Measurements from ENCODE around the gene PRRT1B. TPM values are rescaled to one million over a fixed set of nuclear protein-coding genes. Genes with fewer than 3 reads are reported as not detected.

Gene PRRT1B
- total RNA-seq, 2 donors from 2014 or later = 2.0 to 4.5 TPM

DNA sequence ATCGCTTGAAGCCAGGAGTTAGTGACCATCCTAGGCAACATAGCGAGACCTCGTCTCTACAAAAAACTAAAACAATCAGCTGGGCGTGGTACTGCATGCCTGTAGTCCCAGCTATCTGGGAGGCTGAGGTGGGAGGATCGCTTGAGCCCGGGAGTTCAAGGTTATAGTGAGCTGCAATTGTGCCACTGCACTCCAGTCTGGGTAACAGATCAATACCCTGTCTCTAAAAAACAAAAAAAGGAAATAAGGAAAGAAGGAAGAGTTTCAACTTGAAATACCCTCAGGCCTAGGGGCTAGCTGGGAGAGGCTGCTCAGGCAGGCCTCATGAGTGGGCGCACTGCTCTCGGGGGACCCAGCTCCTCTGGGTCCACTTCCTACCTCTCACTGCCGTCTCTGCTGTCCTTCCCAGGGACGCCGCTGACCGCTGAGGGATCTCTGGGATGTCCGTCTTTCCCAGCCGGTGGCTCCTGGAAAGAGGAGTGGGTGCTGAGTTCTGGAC lies 56.4 kb downstream of the PRRT1B start:
- intact Hi-C loops (cut with DNase I) = no loop called here
- no peak for DNase-seq
- no peak overlapping the region for H3K27ac ChIP-seq
- no peaks in the 10 kb centered on the region for H3K9me3 ChIP-seq
- no peaks in the 10 kb centered on the region for H3K27me3 ChIP-seq
- no peak overlapping the region for H3K9ac ChIP-seq (ENCODE audit: low read depth in 2 of 2, low read length in 2 of 2)
- H3K36me3 ChIP-seq = no peaks in the 10 kb centered on the region
- H3K4me1 ChIP-seq = no peaks in the 10 kb centered on the region
- TF ChIP-seq, protein P1, sequence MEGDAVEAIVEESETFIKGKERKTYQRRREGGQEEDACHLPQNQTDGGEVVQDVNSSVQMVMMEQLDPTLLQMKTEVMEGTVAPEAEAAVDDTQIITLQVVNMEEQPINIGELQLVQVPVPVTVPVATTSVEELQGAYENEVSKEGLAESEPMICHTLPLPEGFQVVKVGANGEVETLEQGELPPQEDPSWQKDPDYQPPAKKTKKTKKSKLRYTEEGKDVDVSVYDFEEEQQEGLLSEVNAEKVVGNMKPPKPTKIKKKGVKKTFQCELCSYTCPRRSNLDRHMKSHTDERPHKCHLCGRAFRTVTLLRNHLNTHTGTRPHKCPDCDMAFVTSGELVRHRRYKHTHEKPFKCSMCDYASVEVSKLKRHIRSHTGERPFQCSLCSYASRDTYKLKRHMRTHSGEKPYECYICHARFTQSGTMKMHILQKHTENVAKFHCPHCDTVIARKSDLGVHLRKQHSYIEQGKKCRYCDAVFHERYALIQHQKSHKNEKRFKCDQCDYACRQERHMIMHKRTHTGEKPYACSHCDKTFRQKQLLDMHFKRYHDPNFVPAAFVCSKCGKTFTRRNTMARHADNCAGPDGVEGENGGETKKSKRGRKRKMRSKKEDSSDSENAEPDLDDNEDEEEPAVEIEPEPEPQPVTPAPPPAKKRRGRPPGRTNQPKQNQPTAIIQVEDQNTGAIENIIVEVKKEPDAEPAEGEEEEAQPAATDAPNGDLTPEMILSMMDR (IDR thresholded peaks at IDR 0.05) = no peak
- H3K4me3 ChIP-seq = no peak overlapping the region

DNA sequence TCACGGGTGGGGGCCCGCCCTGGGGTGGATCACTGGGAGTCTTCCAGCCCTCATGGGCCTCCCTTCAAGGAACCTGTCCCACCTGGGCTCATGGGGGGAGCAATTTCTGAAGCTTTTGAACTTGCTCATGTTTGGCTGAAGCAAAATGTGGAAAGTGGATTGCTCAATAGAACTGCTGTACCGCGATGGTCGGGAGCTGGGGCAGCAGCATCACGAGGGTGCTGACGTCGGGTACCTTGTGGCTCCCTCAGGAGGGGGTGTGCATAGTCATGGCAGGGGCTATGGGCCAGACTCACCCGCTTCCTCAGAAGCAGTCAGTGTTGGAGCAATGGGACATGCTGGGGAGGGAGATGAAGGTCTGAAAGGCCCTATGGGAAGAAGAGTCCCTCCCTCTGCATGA lies 57.9 kb downstream of the PRRT1B start:
- Histone ChIP-seq H3K27me3 (no peaks in the 10 kb centered on the region), H3K9me3 (no peaks in the 10 kb centered on the region), H3K36me3 (no peaks in the 10 kb centered on the region), H3K4me3 (no peak overlapping the region), H3K27ac (no peak overlapping the region), H3K9ac (ENCODE audit: low read depth in 2 of 2, low read length in 2 of 2) (no peak overlapping the region), H3K4me1 (no peaks in the 10 kb centered on the region)
- no peak for DNase-seq
- intact Hi-C loops (cut with DNase I) = no loop called here
- TF ChIP-seq, protein P1 (IDR thresholded peaks at IDR 0.05) = no peak

DNA sequence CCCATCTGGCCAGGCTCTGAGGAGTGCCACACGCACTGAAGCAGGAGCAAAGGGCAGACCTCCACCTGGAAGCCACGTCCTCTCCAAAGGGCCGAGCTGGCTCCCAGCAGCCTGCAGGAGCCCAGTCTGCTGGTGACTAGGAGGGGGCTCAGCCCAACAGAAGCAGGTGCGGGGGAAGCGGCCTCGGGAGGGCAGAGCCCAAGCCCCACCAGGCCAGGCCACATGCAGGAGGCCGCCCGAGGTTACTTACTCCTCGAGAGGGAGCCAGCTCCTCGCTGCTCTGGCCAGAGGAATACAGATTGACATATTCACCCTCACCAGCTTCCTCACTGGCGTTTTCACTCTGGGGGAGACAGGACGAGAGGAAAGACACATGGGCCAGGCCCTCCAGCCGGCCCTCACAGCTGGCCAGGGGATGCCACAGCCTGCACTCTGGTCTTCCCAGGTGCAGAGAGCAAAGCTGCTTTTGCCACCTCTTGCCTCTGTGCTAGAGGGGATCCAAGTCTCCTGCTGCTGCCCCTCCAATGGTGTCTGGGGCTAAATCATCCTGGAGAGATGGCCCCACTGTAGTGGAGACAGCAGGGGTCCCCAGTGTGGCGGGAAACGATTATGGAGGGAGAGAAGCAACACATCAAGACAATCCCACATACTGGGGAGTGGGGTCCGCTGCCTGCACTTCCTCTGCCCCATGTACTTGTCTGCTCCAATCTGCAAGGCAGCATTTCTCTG lies 58.6 kb downstream of the PRRT1B start:
- Histone ChIP-seq H3K9ac (ENCODE audit: low read depth in 2 of 2, low read length in 2 of 2) (no peak overlapping the region), H3K27ac (no peak overlapping the region), H3K9me3 (no peaks in the 10 kb centered on the region), H3K4me3 (no peak overlapping the region), H3K27me3 (no peaks in the 10 kb centered on the region), H3K36me3 (no peaks in the 10 kb centered on the region), H3K4me1 (no peaks in the 10 kb centered on the region)
- no peak for DNase-seq
- TF ChIP-seq, protein P1 (IDR thresholded peaks at IDR 0.05) = no peak
- intact Hi-C loops (cut with DNase I) = no loop called here

DNA sequence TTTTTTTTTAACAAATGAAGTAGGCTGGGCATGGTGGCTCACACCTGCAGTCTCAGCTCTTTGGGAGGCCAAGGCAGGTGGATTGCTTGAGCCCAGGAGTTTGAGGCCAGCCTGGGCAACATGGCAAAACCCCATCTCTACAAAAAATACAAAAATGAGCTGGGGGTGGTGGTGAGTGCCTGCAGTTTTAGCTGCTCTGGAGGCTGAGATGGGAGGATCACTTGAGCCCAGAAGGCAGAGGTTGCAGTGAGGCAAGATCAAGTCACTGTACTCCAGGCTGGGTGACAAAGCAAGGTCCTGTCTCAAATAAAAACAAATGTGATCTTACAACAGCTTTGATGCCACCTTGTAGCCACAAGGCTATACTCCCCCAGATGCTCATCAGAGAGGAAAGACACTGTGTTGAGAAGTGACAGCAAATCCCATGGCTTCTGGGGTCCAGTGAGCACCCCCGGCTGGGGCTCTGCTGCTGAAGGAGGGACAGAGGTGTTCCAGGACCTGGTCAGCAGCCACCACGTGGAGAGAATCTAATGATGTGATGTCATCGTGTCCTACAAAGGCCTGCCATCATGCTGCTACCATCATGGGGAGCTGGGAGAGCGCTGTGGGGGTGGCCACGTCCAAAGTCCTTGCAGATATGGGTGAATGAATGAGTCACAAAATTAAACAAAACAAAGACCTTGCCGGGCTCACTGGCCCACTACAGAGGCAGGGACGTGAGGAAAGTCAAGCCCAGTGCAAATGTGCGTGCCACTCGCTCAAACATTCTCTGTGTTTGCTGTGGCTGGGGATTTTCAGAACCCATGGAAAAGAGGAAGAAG lies 60.7 kb downstream of the PRRT1B start:
- TF ChIP-seq, protein P1 (IDR thresholded peaks at IDR 0.05) = no peak
- Histone ChIP-seq H3K4me1 (no peaks in the 10 kb centered on the region), H3K36me3 (no peaks in the 10 kb centered on the region), H3K9ac (ENCODE audit: low read depth in 2 of 2, low read length in 2 of 2) (no peak overlapping the region), H3K4me3 (no peak overlapping the region), H3K27me3 (no peaks in the 10 kb centered on the region), H3K27ac (no peak overlapping the region), H3K9me3 (no peaks in the 10 kb centered on the region)
- DNase-seq = no peak
- intact Hi-C loops (cut with DNase I) = no loop called here

DNA sequence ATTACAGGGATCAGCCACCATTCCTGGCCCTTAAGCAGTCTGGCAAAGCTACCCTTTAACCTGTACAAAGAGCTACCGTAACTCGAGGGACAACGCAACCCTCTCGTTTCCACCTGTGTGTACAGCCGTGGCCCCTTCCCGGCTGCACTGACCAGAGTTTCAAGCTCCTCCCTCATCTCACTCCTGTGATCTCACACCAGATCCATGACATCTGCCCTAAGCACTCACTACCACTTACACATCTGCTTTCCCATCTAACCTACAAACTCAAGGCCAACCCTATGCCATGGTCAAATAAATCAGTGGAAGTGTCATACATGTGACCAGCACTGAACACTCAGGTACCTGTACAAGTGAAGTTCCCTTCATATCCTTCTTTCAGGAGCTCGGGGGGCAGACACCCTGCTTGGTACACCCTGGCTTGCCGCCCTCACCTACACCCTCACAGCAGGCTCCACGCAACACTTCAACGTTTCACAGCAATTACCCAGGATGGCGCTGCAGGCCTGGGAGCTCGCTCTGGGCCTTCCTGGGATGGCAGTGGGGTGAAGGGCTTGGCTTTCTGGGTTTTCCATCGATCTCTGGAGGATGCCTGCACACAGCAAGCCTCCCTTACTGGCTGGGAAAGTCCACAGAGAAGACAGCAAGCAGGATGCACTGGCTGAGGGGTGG lies 61.7 kb downstream of the PRRT1B start:
- Histone ChIP-seq H3K27ac (no peak overlapping the region), H3K4me3 (no peak overlapping the region), H3K36me3 (no peaks in the 10 kb centered on the region), H3K9me3 (no peaks in the 10 kb centered on the region), H3K4me1 (no peaks in the 10 kb centered on the region), H3K27me3 (no peaks in the 10 kb centered on the region), H3K9ac (ENCODE audit: low read depth in 2 of 2, low read length in 2 of 2) (no peak overlapping the region)
- TF ChIP-seq, protein P1 (IDR thresholded peaks at IDR 0.05) = no peak
- intact Hi-C loops (cut with DNase I) = no loop called here
- no peak for DNase-seq
